HCT116 (cell line): Measurements from ENCODE around the gene SOX6.

Source experiments
- CEBPB ChIP-seq: IDR thresholded peaks from 2 replicates; pipeline ENCODE4 v1.6.1; 2012; ENCODE audit warnings: low read depth
- EGR1 ChIP-seq: IDR thresholded peaks from 2 replicates; pipeline ENCODE4 v1.6.1; 2012; ENCODE audit warnings: low read depth
- EZH2 ChIP-seq: fragments of 200-600 bp; sonication (generic); IDR thresholded peaks from 2 replicates; pipeline ENCODE4 v1.6.1; 2017; ENCODE audit warnings: antibody characterized with exemption, mixed run types
- FOSL1 ChIP-seq: IDR thresholded peaks from 2 replicates; pipeline ENCODE4 v1.6.1; 2012; ENCODE audit warnings: low read depth
- JUND ChIP-seq: IDR thresholded peaks from 2 replicates; pipeline ENCODE4 v1.6.1; 2012
- SRF ChIP-seq: IDR thresholded peaks from 2 replicates; pipeline ENCODE4 v1.6.1; 2012; ENCODE audit warnings: low read depth
- YY1 ChIP-seq: IDR thresholded peaks from 2 replicates; pipeline ENCODE4 v1.6.1; 2011; ENCODE audit warnings: low read length, low read depth, moderate library complexity, mild to moderate bottlenecking; ENCODE audit not compliant: insufficient replicate concordance; ENCODE audit errors: extremely low read depth
- ZFX ChIP-seq: fragments of 450-650 bp; IDR thresholded peaks from 2 replicates; pipeline ENCODE4 v1.6.1; 2017
- TF ChIP-seq, protein P1 (sequence below), 3 experiments: fragments of 200-600 bp in 1 of 3; sonication (generic) in 1 of 3; IDR thresholded peaks in 2 of 3; conservative IDR thresholded peaks in 1 of 3; 2 replicates each; pipeline ENCODE4 v1.5.1; 2012 to 2017; ENCODE audit warnings: low read depth in 2 of 3, low read length in 2 of 3, antibody characterized with exemption in 1 of 3, borderline replicate concordance in 1 of 3, control low read depth in 1 of 3, mild to moderate bottlenecking in 1 of 3, mixed read lengths in 1 of 3, mixed run types in 1 of 3, moderate library complexity in 1 of 3; ENCODE audit not compliant: insufficient read depth in 1 of 3
- TF ChIP-seq, protein P2 (sequence below): IDR thresholded peaks from 2 replicates; pipeline ENCODE4 v1.6.1; 2012

DNA sequence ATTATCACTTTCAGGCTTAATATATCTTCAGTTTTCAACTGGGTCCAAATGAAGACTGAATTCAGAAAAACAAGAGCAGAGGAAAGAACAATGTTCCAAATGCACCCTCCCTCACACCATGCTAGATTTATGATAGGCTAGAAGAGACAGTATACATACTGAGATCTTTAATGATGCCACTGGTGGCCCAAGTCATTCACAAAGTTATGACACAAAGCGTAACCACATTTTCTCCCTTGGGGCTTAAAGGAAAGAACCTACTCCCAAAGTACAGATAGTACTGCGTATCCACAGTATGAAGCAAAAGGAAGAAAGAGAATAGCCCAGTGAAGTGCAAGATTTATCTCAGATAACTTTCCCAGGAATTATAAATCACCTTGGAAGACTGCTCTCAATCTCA lies 10.9 kb upstream of the SOX6 start:
- TF ChIP-seq ZFX (no peak), CEBPB (no peak), SRF (no peak), EZH2 (no peak), FOSL1 (no peak), EGR1 (no peak), YY1 (no peak), JUND (no peak)
- TF ChIP-seq, protein P1, sequence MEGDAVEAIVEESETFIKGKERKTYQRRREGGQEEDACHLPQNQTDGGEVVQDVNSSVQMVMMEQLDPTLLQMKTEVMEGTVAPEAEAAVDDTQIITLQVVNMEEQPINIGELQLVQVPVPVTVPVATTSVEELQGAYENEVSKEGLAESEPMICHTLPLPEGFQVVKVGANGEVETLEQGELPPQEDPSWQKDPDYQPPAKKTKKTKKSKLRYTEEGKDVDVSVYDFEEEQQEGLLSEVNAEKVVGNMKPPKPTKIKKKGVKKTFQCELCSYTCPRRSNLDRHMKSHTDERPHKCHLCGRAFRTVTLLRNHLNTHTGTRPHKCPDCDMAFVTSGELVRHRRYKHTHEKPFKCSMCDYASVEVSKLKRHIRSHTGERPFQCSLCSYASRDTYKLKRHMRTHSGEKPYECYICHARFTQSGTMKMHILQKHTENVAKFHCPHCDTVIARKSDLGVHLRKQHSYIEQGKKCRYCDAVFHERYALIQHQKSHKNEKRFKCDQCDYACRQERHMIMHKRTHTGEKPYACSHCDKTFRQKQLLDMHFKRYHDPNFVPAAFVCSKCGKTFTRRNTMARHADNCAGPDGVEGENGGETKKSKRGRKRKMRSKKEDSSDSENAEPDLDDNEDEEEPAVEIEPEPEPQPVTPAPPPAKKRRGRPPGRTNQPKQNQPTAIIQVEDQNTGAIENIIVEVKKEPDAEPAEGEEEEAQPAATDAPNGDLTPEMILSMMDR (IDR thresholded peaks at IDR 0.05 in 2 of 3, conservative IDR thresholded peaks at IDR 0.05 in 1 of 3; ENCODE audit: borderline replicate concordance in 1 of 3, insufficient read depth in 1 of 3, low read depth in 2 of 3, low read length in 2 of 3): no peak
- TF ChIP-seq, protein P2, sequence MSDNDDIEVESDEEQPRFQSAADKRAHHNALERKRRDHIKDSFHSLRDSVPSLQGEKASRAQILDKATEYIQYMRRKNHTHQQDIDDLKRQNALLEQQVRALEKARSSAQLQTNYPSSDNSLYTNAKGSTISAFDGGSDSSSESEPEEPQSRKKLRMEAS: no peak
